IMR-90 (cell line): ENCODE results near the gene ATP6V1F. TPM values are rescaled to one million over a fixed set of nuclear protein-coding genes. Genes with fewer than 3 reads are reported as not detected.

Experiments
- ATAC-seq: fragments of 200-7000 bp; cut with Tn5 transposase; 2 replicates; pipeline ENCODE4 v1.9.1; 2020; ENCODE audit warnings: low read depth, mild to moderate bottlenecking, moderate library complexity
- BruUV-seq: library from RNA; stranded (reverse); fragments of 400-500 nt; replicated peaks from 2 replicates; lab custom pipeline; 2021; lab: Mats Ljungman, UMichigan
- CTCF ChIA-PET: fragments of 300-600 bp; formaldehyde crosslinking; extraction: SDS; loops from one replicate; lab custom pipeline; 2021; ENCODE audit warnings: antibody characterized with exemption; lab: Yijun Ruan, JAX
- POLR2A ChIA-PET: fragments of 300-600 bp; sonication (Branson Sonifier 250); formaldehyde crosslinking; loops from one replicate; lab custom pipeline; 2022; ENCODE audit warnings: antibody characterized with exemption; ENCODE audit not compliant: unreplicated experiment; lab: Charles Lee
- DNase-seq: peaks from one replicate; pipeline ENCODE4 v3.0.0; 2013
- H2AFZ ChIP-seq: replicated peaks from 2 replicates; pipeline ENCODE3; 2013; ENCODE audit warnings: low read length, mild to moderate bottlenecking; ENCODE audit not compliant: poor library complexity
- H2AK5ac ChIP-seq: 2 replicates; pipeline ENCODE4 v1.6.1; 2013; ENCODE audit warnings: low read depth, low read length, inconsistent platforms
- H2AK9ac ChIP-seq: replicated peaks from 2 replicates; pipeline ENCODE3; 2013; ENCODE audit warnings: mild to moderate bottlenecking, low read depth, low read length, moderate library complexity; ENCODE audit not compliant: poor library complexity
- H2BK120ac ChIP-seq: 2 replicates; pipeline ENCODE4 v1.6.1; 2013; ENCODE audit warnings: low read depth, low read length, inconsistent platforms
- H2BK15ac ChIP-seq: 3 replicates; pipeline ENCODE4 v1.6.1; 2013; ENCODE audit warnings: low read depth, low read length, inconsistent platforms
- H2BK20ac ChIP-seq: 2 replicates; pipeline ENCODE4 v1.6.1; 2013; ENCODE audit warnings: low read depth, mild to moderate bottlenecking, inconsistent platforms, low read length, moderate library complexity
- H2BK5ac ChIP-seq: 2 replicates; pipeline ENCODE4 v1.6.1; 2013; ENCODE audit warnings: mild to moderate bottlenecking, low read depth, low read length, inconsistent platforms; ENCODE audit not compliant: poor library complexity, severe bottlenecking
- H3K14ac ChIP-seq: replicated peaks from 2 replicates; pipeline ENCODE4 v1.6.1; 2013; ENCODE audit warnings: low read depth, low read length, inconsistent platforms
- H3K18ac ChIP-seq: 2 replicates; pipeline ENCODE4 v1.6.1; 2013; ENCODE audit warnings: low read depth, low read length, control low read depth
- H3K23ac ChIP-seq: 2 replicates; pipeline ENCODE4 v1.6.1; 2013; ENCODE audit warnings: low read depth, low read length, inconsistent platforms
- H3K27ac ChIP-seq: 2 replicates; pipeline ENCODE4 v1.5.1; 2013; ENCODE audit warnings: mild to moderate bottlenecking, control low read depth, low read length; ENCODE audit not compliant: insufficient read depth
- H3K27me3 ChIP-seq: 2 replicates; pipeline ENCODE4 v1.6.1; 2013; ENCODE audit warnings: low read length; ENCODE audit not compliant: control insufficient read depth, insufficient read depth
- H3K36me3 ChIP-seq: 2 replicates; pipeline ENCODE4 v1.6.1; 2013; ENCODE audit warnings: low read length, mixed read lengths; ENCODE audit not compliant: control insufficient read depth, insufficient read depth
- H3K4ac ChIP-seq: 2 replicates; pipeline ENCODE4 v1.6.1; 2013; ENCODE audit warnings: low read depth, low read length, inconsistent platforms
- H3K4me1 ChIP-seq: 2 replicates; pipeline ENCODE4 v1.6.1; 2013; ENCODE audit warnings: low read length, mixed read lengths; ENCODE audit not compliant: control insufficient read depth, insufficient read depth
- H3K4me2 ChIP-seq: 2 replicates; pipeline ENCODE4 v1.6.1; 2013; ENCODE audit warnings: low read depth, mild to moderate bottlenecking, control low read depth, low read length, moderate library complexity
- H3K4me3 ChIP-seq: 2 replicates; pipeline ENCODE4 v1.5.1; 2013; ENCODE audit warnings: low read depth, mild to moderate bottlenecking, control low read depth, low read length, moderate library complexity; ENCODE audit not compliant: insufficient read depth
- H3K56ac ChIP-seq: 2 replicates; pipeline ENCODE4 v1.6.1; 2013; ENCODE audit warnings: low read length, inconsistent platforms; ENCODE audit not compliant: insufficient read depth; ENCODE audit errors: extremely low read depth
- H3K79me1 ChIP-seq, 2 experiments: 2 replicates each; pipeline ENCODE4 v1.6.1; 2013; ENCODE audit warnings: low read length in 2 of 2, inconsistent platforms in 1 of 2, low read depth in 1 of 2
- H3K9ac ChIP-seq: 2 replicates; pipeline ENCODE4 v1.6.1; 2013; ENCODE audit warnings: low read depth, low read length, control low read depth
- H3K9me1 ChIP-seq: 2 replicates; pipeline ENCODE4 v1.6.1; 2013; ENCODE audit warnings: low read length, inconsistent platforms; ENCODE audit not compliant: insufficient read depth
- H3K9me3 ChIP-seq: 2 replicates; pipeline ENCODE4 v1.6.1; 2013; ENCODE audit warnings: low read length; ENCODE audit not compliant: control insufficient read depth, insufficient read depth
- H4K20me1 ChIP-seq: 2 replicates; pipeline ENCODE4 v1.6.1; 2013; ENCODE audit warnings: low read length, inconsistent platforms; ENCODE audit not compliant: insufficient read depth
- H4K5ac ChIP-seq: 2 replicates; pipeline ENCODE4 v1.6.1; 2013; ENCODE audit warnings: mild to moderate bottlenecking, low read depth, low read length, control low read depth
- H4K8ac ChIP-seq, 2 experiments: 2 replicates each; pipeline ENCODE4 v1.6.1; 2013; ENCODE audit warnings: low read depth in 2 of 2, low read length in 2 of 2, control low read depth in 1 of 2, inconsistent platforms in 1 of 2
- H4K91ac ChIP-seq: 2 replicates; pipeline ENCODE4 v1.6.1; 2013; ENCODE audit warnings: low read depth, low read length, inconsistent platforms; ENCODE audit not compliant: insufficient read depth
- BHLHE40 ChIP-seq: fragments of 150-350 bp; IDR thresholded peaks from 2 replicates; pipeline ENCODE4 v1.6.1; 2016; ENCODE audit warnings: mild to moderate bottlenecking, low read depth, low read length
- CEBPB ChIP-seq: IDR thresholded peaks from 2 replicates; pipeline ENCODE4 v1.6.1; 2012; ENCODE audit warnings: low read depth, low read length, improper control_type of control experiment
- CHD1 ChIP-seq: IDR thresholded peaks from 2 replicates; pipeline ENCODE4 v1.6.1; 2012; ENCODE audit warnings: low read depth, low read length, improper control_type of control experiment
- CTCF ChIP-seq: conservative IDR thresholded peaks from 2 replicates; pipeline ENCODE4 v1.5.1; 2012; ENCODE audit warnings: mild to moderate bottlenecking, low read depth, low read length, improper control_type of control experiment
- FOS ChIP-seq: fragments of 150-350 bp; IDR thresholded peaks from 2 replicates; pipeline ENCODE4 v1.6.1; 2016; ENCODE audit warnings: low read depth, low read length
- MAFK ChIP-seq: IDR thresholded peaks from 2 replicates; pipeline ENCODE4 v1.6.1; 2012; ENCODE audit warnings: low read depth, low read length, improper control_type of control experiment
- MAZ ChIP-seq: IDR thresholded peaks from 2 replicates; pipeline ENCODE4 v1.6.1; 2012; ENCODE audit warnings: low read depth, mild to moderate bottlenecking, low read length, improper control_type of control experiment, moderate library complexity, borderline replicate concordance
- MXI1 ChIP-seq: IDR thresholded peaks from 2 replicates; pipeline ENCODE4 v1.6.1; 2012; ENCODE audit warnings: low read depth, mild to moderate bottlenecking, low read length, moderate library complexity, borderline replicate concordance
- NFE2L2 ChIP-seq: fragments of 150-350 bp; IDR thresholded peaks from 2 replicates; pipeline ENCODE4 v1.6.1; 2016; ENCODE audit warnings: low read depth, mild to moderate bottlenecking, low read length
- POLR2A ChIP-seq: IDR thresholded peaks from 2 replicates; pipeline ENCODE4 v1.6.1; 2012; ENCODE audit warnings: mild to moderate bottlenecking, low read depth, low read length
- RAD21 ChIP-seq: IDR thresholded peaks from 2 replicates; pipeline ENCODE4 v1.6.1; 2012; ENCODE audit warnings: low read length, improper control_type of control experiment
- RCOR1 ChIP-seq: IDR thresholded peaks from 2 replicates; pipeline ENCODE4 v1.6.1; 2012; ENCODE audit warnings: mild to moderate bottlenecking, low read length, improper control_type of control experiment; ENCODE audit not compliant: insufficient replicate concordance
- RFX5 ChIP-seq: IDR thresholded peaks from 2 replicates; pipeline ENCODE4 v1.8.0; 2012; ENCODE audit warnings: low read depth, mild to moderate bottlenecking, low read length, moderate library complexity
- SMC3 ChIP-seq: fragments of 150-350 bp; IDR thresholded peaks from 2 replicates; pipeline ENCODE4 v1.6.1; 2016; ENCODE audit warnings: low read depth, mild to moderate bottlenecking, antibody characterized with exemption, low read length, moderate library complexity
- WGBS, 2 experiments: methylation state at CpG; one replicate each; pipeline versions ENCODE4 v1.1.5 to v1.1.7; 2013; ENCODE audit warnings: missing lambda C conversion rate in 2 of 2; ENCODE audit not compliant: insufficient read length in 1 of 2; ENCODE audit errors: extremely low coverage in 2 of 2; 5-methylcytosine and 5-hydroxymethylcytosine counted together
- dilution Hi-C: fragments of 300-500 bp; cut with HindIII; formaldehyde crosslinking; loops from one replicate; pipeline ENCODE4 v1.14.3; 2018; ENCODE audit warnings: low sequenced_read_pairs; ENCODE audit not compliant: unreplicated experiment
- in situ Hi-C: fragments of 300-500 bp; cut with MboI; formaldehyde crosslinking; loops from 3 replicates; pipeline ENCODE4 v1.14.3; 2019; ENCODE audit warnings: low sequenced_read_pairs, inconsistent platforms, mixed read lengths
- intact Hi-C: fragments of 100-400 bp; cut with micrococcal nuclease; formaldehyde crosslinking; loops from 2 replicates; pipeline ENCODE4 v1.10.0; 2022
- polyA plus RNA-seq, 3 experiments: library from polyadenylated mRNA; depleted of rRNA; stranded (reverse); fragments of >200 nt; gene quantifications; 2 replicates each; pipeline ENCODE4 v1.2.3, GENCODE V29; 2012; ENCODE audit warnings: low replicate concordance in 1 of 3
- total RNA-seq: library from RNA; depleted of rRNA; stranded (reverse); fragments of >200 nt; gene quantifications from 2 replicates; pipeline ENCODE4 v1.2.3, GENCODE V29; 2012
- TF ChIP-seq, protein P1 (sequence below): fragments of 150-350 bp; IDR thresholded peaks from 2 replicates; pipeline ENCODE4 v1.6.1; 2017; ENCODE audit warnings: mild to moderate bottlenecking, antibody characterized with exemption, low read length, low read depth

ATP6V1F gene
- total and polyA plus RNA-seq, 2 of the 4 experiments (the other 2 are of a cell fraction), result 104 to 321 TPM

GRCh38 chr7:128868624-128869137, 6.0 kb downstream of the ATP6V1F start:
- no peak overlapping the region for H2BK120ac ChIP-seq
- no peak overlapping the region for H3K4me2 ChIP-seq
- peaks cover 27% of the 10 kb centered on the region for H3K27me3 ChIP-seq
- peaks cover 27% of the 10 kb centered on the region for H4K20me1 ChIP-seq
- no peak overlapping the region for H2BK20ac ChIP-seq
- H3K4me3 ChIP-seq, result no peak overlapping the region
- no peak overlapping the region for H4K8ac ChIP-seq
- H2AFZ ChIP-seq, result no peak overlapping the region
- BruUV-seq, result no TSS peak
- H3K18ac ChIP-seq, result no peak overlapping the region
- DNase-seq (no peak), ATAC-seq (no peak)
- no peak overlapping the region; the same call in 1 of the 2 replicates for H3K23ac ChIP-seq
- H3K27ac ChIP-seq, result no peak overlapping the region
- H3K9me1 ChIP-seq, result no peaks in the 10 kb centered on the region
- no peak overlapping the region for H2BK15ac ChIP-seq
- no peak overlapping the region for H2BK5ac ChIP-seq
- dilution Hi-C loops (no loop called here), intact Hi-C loops (no loop called here), in situ Hi-C loops (no loop called here)
- H3K14ac ChIP-seq, result no peak overlapping the region
- CTCF ChIA-PET, result interaction anchor here (0.6 kb wide), 1 partner anchor 47 kb away, joined by 3 read pairs; no protein-coding TSS in a partner anchor
- no peak overlapping the region for H4K91ac ChIP-seq
- no peak overlapping the region for H3K9ac ChIP-seq
- H2AK9ac ChIP-seq, result peak overlapping the region; percentile 39
- H4K5ac ChIP-seq, result no peak overlapping the region
- peaks cover under 1% of the 10 kb centered on the region for H3K4me1 ChIP-seq
- H3K56ac ChIP-seq, result no peak overlapping the region
- POLR2A ChIA-PET, result no interaction called here
- TF ChIP-seq MAFK, result no peak
- TF ChIP-seq, protein P1, sequence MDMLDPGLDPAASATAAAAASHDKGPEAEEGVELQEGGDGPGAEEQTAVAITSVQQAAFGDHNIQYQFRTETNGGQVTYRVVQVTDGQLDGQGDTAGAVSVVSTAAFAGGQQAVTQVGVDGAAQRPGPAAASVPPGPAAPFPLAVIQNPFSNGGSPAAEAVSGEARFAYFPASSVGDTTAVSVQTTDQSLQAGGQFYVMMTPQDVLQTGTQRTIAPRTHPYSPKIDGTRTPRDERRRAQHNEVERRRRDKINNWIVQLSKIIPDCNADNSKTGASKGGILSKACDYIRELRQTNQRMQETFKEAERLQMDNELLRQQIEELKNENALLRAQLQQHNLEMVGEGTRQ, result no peak
- no peak for TF ChIP-seq BHLHE40
- no peak for TF ChIP-seq CEBPB
- no peak for TF ChIP-seq MAZ
- TF ChIP-seq CHD1, result no peak
- TF ChIP-seq NFE2L2, result no peak
- TF ChIP-seq CTCF, result no peak
- no peak for TF ChIP-seq MXI1
- TF ChIP-seq RAD21, result no peak
- TF ChIP-seq FOS, result no peak
- TF ChIP-seq POLR2A, result no peak; the same call in 1 of the 2 replicates
- TF ChIP-seq SMC3, result no peak
- TF ChIP-seq RCOR1, result no peak
- no peak for TF ChIP-seq RFX5
- peaks cover 3 to 7% of the 10 kb centered on the region in 2 experiments; a peak in 3 of 4 replicates for H3K79me1 ChIP-seq
- no peak overlapping the region for H3K4ac ChIP-seq
- WGBS, 2 experiments, result 0% methylated on average over 2 of the region's 13 CpGs; no CpG with 5 or more reads in 1 of the 2 experiments
- H2AK5ac ChIP-seq, result no peak overlapping the region
- no peaks in the 10 kb centered on the region for H3K9me3 ChIP-seq
- peaks cover 16% of the 10 kb centered on the region for H3K36me3 ChIP-seq
